ENCODE results near the gene TFEB.

Gene TFEB

DNA sequence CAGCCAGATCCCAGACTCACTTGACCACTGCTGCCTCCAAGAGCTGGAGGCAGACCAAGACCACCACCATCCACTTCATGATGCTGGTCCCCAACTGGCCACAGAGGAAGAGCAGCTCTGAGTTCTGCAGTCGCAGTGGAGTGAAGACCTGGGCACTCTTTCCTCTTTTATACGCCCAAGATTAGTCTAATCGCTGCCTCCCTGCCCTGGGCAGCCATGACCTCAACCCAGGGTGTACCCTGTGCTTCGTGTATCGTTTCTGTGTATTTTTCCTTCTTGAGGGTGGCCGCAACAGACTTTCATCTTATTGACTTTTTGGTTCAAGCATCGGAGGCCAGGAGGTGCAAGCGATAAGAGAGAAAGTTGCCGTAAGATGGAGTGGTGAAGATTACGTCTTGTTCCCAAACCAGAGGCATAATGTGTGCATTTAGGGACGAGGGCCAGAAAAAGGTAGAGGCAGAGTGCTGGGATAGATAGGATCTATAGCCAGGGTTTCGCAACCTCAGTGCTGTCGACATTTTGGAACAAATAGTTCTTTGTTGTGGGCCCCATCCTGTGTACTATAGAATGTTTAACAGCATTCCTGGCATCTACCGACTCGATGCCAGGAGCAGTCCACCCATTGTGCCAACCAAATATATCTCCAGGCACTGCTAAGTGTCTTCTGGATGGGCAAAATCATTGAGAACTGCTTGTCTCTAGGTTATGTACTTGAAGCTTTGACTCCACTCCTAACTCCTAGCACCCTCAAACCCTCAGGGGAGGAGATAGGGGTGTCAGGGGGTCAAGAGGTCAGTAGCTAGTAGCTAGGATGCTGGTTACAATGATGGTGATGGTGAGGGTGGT lies 12.1 kb upstream of the TFEB start, which contains the start of gene PGC:
Gene PGC, minus strand, starts transcription at position 142 of the 846 bp plus-strand sequence. Its CDS starts 63 bp downstream, at position 79.
- peaks cover 15 to 25% of the 10 kb centered on the region in 2 experiments for H3K4me1 ChIP-seq (ENCODE audit: control insufficient read depth in 1 of 2, insufficient read depth in 2 of 2, low read length in 2 of 2)
- no peaks in the 10 kb centered on the region for H3K79me2 ChIP-seq (ENCODE audit: control insufficient read depth, insufficient read depth, low read length, poor library complexity)
- peak within 1 kb of the TSS; percentile 53 for H2BK5ac ChIP-seq (ENCODE audit: low read depth, low read length, poor library complexity)
- H3K4ac ChIP-seq (ENCODE audit: low read depth, low read length) = no peak within 1 kb of the TSS
- peak within 1 kb of the TSS; percentile 50 for H3K14ac ChIP-seq (ENCODE audit: low read length)
- no peaks in the 10 kb centered on the region for H3K9me3 ChIP-seq (ENCODE audit: insufficient read depth, low read depth, low read length)
- peak within 1 kb of the TSS; percentile 69 for H2BK120ac ChIP-seq (ENCODE audit: insufficient read depth, low read length, poor library complexity)
- no peak within 1 kb of the TSS for H4K8ac ChIP-seq (ENCODE audit: low read depth, low read length)
- H3K4me2 ChIP-seq (ENCODE audit: low read length) = no peak within 1 kb of the TSS
- H3K27me3 ChIP-seq (ENCODE audit: insufficient read depth, low read length) = no peaks in the 10 kb centered on the region
- no peak within 1 kb of the TSS for H2AK5ac ChIP-seq (ENCODE audit: low read length)
- H3K36me3 ChIP-seq (ENCODE audit: control insufficient read depth in 1 of 2, insufficient read depth in 2 of 2, low read length in 2 of 2) = no peaks in the 10 kb centered on the region
- H3K9ac ChIP-seq (ENCODE audit: low read length) = no peak within 1 kb of the TSS
- peak in 1 of 2 donors; percentile 76 for DNase-seq
- no peak within 1 kb of the TSS for H3K4me3 ChIP-seq (ENCODE audit: low read depth, low read length)
- peaks cover 6% of the 10 kb centered on the region for H3K79me1 ChIP-seq (ENCODE audit: low read length)
- no peak within 1 kb of the TSS for H2AFZ ChIP-seq (ENCODE audit: insufficient read depth, low read length, poor library complexity)
- H2BK12ac ChIP-seq (ENCODE audit: low read length) = peak within 1 kb of the TSS; percentile 51
- H4K12ac ChIP-seq (ENCODE audit: low read depth, low read length) = no peak within 1 kb of the TSS
- peak within 1 kb of the TSS; percentile 8 for H3K27ac ChIP-seq (ENCODE audit: low read depth, low read length)
- peak within 1 kb of the TSS; percentile 62 for H4K91ac ChIP-seq (ENCODE audit: low read depth, low read length)
- H3K18ac ChIP-seq (ENCODE audit: low read length) = peak within 1 kb of the TSS; percentile 25
- no CpG with 5 or more reads among the region's 15 CpGs for WGBS (ENCODE audit: extremely low coverage, insufficient coverage, insufficient read length)
- no peak within 1 kb of the TSS for H3K23ac ChIP-seq (ENCODE audit: low read length)

DNA sequence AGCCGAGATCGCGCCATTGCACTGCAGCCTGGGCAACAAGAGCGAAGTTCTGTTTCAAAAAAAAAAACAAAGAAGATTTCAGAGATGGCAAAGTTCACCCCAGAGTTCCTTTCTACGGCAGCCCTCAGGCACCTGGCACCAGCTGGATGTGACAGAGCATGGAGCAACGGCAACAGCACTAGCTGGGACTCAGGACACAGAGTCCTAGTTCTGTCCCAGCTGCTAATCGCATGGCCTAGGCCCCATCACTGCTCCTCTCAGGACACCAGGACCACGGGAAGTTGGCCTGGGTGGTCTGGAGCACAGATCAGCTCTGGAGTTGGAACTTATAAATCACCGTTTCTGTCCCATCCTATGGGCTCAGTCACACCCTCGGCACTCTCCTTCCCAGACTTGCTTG lies 10.7 kb upstream of the TFEB start:
- peaks cover 11% of the 10 kb centered on the region for H3K79me1 ChIP-seq (ENCODE audit: low read length)
- no peak overlapping the region for H3K4me2 ChIP-seq (ENCODE audit: low read length)
- no peaks in the 10 kb centered on the region for H3K36me3 ChIP-seq (ENCODE audit: control insufficient read depth in 1 of 2, insufficient read depth in 2 of 2, low read length in 2 of 2)
- no peak overlapping the region for H4K8ac ChIP-seq (ENCODE audit: low read depth, low read length)
- H2BK120ac ChIP-seq (ENCODE audit: insufficient read depth, low read length, poor library complexity) = no peak overlapping the region
- H3K4me3 ChIP-seq (ENCODE audit: low read depth, low read length) = no peak overlapping the region
- no peaks in the 10 kb centered on the region for H3K27me3 ChIP-seq (ENCODE audit: insufficient read depth, low read length)
- no peaks in the 10 kb centered on the region for H3K9me3 ChIP-seq (ENCODE audit: insufficient read depth, low read depth, low read length)
- H2AFZ ChIP-seq (ENCODE audit: insufficient read depth, low read length, poor library complexity) = no peak overlapping the region
- H2BK5ac ChIP-seq (ENCODE audit: low read depth, low read length, poor library complexity) = no peak overlapping the region
- H3K79me2 ChIP-seq (ENCODE audit: control insufficient read depth, insufficient read depth, low read length, poor library complexity) = no peaks in the 10 kb centered on the region
- H4K91ac ChIP-seq (ENCODE audit: low read depth, low read length) = no peak overlapping the region
- no peak overlapping the region for H2BK12ac ChIP-seq (ENCODE audit: low read length)
- no peak overlapping the region for H3K4ac ChIP-seq (ENCODE audit: low read depth, low read length)
- no peak overlapping the region for H4K12ac ChIP-seq (ENCODE audit: low read depth, low read length)
- no peak overlapping the region for H3K27ac ChIP-seq (ENCODE audit: low read depth, low read length)
- no peak overlapping the region for H3K18ac ChIP-seq (ENCODE audit: low read length)
- peaks cover 20 to 31% of the 10 kb centered on the region in 2 experiments for H3K4me1 ChIP-seq (ENCODE audit: control insufficient read depth in 1 of 2, insufficient read depth in 2 of 2, low read length in 2 of 2)
- no peak for DNase-seq
- no peak overlapping the region for H3K14ac ChIP-seq (ENCODE audit: low read length)
- no peak overlapping the region for H3K9ac ChIP-seq (ENCODE audit: low read length)
- H2AK5ac ChIP-seq (ENCODE audit: low read length) = no peak overlapping the region
- WGBS (ENCODE audit: extremely low coverage, insufficient coverage, insufficient read length) = no CpG with 5 or more reads among the region's 10 CpGs
- H3K23ac ChIP-seq (ENCODE audit: low read length) = no peak overlapping the region

DNA sequence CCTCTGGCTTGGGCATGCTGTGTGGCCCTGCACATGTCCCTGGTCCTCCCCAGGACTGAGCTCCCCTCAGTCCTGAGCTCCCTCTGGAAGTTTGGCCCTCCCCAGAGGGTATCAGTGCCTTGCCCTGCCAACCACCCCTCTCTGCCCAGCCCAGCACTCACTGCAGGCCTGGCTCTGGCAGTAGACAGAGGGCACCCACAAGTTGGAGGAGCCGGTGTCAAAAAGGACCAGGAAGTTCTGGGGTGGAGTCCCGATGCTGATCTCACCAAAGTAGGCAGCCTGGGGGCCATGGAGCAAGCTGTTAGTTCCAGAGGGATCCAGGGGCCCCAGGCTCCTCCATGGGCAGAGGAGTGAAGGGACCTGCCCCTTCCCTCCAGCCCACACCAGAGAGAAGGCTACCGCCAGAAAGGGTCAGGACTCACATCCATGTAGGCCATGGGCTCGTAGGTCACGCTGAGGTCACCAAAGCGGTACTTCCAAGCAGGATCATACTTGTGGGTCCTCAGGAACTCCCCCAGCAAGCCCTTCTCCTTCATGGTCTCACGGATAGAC lies 8.9 kb upstream of the TFEB start:
- Histone ChIP-seq H3K79me2 (ENCODE audit: control insufficient read depth, insufficient read depth, low read length, poor library complexity) (peaks cover 2% of the 10 kb centered on the region), H4K12ac (ENCODE audit: low read depth, low read length) (no peak overlapping the region), H2AFZ (ENCODE audit: insufficient read depth, low read length, poor library complexity) (no peak overlapping the region), H4K8ac (ENCODE audit: low read depth, low read length) (no peak overlapping the region), H3K4me2 (ENCODE audit: low read length) (no peak overlapping the region), H3K14ac (ENCODE audit: low read length) (peak overlapping the region; percentile 17), H2BK5ac (ENCODE audit: low read depth, low read length, poor library complexity) (no peak overlapping the region), H3K9me3 (ENCODE audit: insufficient read depth, low read depth, low read length) (no peaks in the 10 kb centered on the region), H3K4me1 (ENCODE audit: control insufficient read depth in 1 of 2, insufficient read depth in 2 of 2, low read length in 2 of 2) (peaks cover 36 to 45% of the 10 kb centered on the region in 2 experiments), H2BK120ac (ENCODE audit: insufficient read depth, low read length, poor library complexity) (no peak overlapping the region), H3K4me3 (ENCODE audit: low read depth, low read length) (no peak overlapping the region), H3K79me1 (ENCODE audit: low read length) (peaks cover 27% of the 10 kb centered on the region), H3K27ac (ENCODE audit: low read depth, low read length) (no peak overlapping the region), H2BK12ac (ENCODE audit: low read length) (peak overlapping the region; percentile 17), H3K36me3 (ENCODE audit: control insufficient read depth in 1 of 2, insufficient read depth in 2 of 2, low read length in 2 of 2) (no peaks in the 10 kb centered on the region), H3K9ac (ENCODE audit: low read length) (no peak overlapping the region), H4K91ac (ENCODE audit: low read depth, low read length) (no peak overlapping the region), H2AK5ac (ENCODE audit: low read length) (no peak overlapping the region), H3K27me3 (ENCODE audit: insufficient read depth, low read length) (no peaks in the 10 kb centered on the region), H3K4ac (ENCODE audit: low read depth, low read length) (no peak overlapping the region), H3K23ac (ENCODE audit: low read length) (no peak overlapping the region), H3K18ac (ENCODE audit: low read length) (no peak overlapping the region)
- DNase-seq = no peak
- no CpG with 5 or more reads among the region's 7 CpGs for WGBS (ENCODE audit: extremely low coverage, insufficient coverage, insufficient read length)

DNA sequence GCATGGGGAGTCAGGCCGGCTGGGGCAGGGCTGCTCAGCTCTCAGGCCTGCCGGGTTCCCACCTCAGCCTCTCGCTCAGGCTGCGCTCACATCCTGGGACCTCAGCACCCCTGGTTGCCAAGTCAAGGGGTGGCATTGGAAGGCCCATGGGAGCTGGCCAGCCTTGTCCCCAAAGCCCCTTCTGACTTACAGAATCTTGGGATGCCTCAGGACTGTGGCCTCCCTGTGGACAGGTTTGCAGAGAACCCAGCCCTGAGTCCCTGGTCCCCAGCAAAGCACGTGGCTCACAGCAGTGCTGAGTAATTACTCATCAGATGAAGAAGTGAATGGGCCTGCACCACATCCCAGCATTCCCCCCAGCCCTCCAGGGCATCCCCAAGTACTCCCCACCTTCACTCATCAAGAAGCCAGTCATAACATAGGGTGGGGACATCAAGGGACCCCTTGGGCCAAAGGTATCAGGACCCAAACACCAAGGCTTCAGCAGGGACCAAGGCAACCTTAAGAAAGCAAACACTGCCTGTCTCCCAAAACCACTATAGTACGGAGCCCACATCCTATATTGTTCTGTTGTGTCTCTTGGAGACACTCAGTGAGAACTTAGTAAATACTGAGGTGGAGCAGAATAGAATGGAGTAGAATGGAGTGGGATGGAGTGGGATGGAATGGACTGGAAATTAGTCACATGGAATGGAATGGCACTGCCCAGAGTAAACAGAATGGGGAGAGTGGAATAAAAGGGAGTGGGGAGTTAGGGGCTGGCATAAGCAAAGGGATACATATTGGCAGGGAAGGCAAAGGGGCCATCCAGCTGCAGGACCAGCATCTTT lies 8.2 kb upstream of the TFEB start:
- no peaks in the 10 kb centered on the region for H3K36me3 ChIP-seq (ENCODE audit: control insufficient read depth in 1 of 2, insufficient read depth in 2 of 2, low read length in 2 of 2)
- H3K27ac ChIP-seq (ENCODE audit: low read depth, low read length) = no peak overlapping the region
- H3K9me3 ChIP-seq (ENCODE audit: insufficient read depth, low read depth, low read length) = no peaks in the 10 kb centered on the region
- peak overlapping the region; percentile 7 for H2BK5ac ChIP-seq (ENCODE audit: low read depth, low read length, poor library complexity)
- H2AK5ac ChIP-seq (ENCODE audit: low read length) = peak overlapping the region; percentile 9
- peak overlapping the region; percentile 2 for H4K91ac ChIP-seq (ENCODE audit: low read depth, low read length)
- no peak overlapping the region for H3K4me3 ChIP-seq (ENCODE audit: low read depth, low read length)
- H4K12ac ChIP-seq (ENCODE audit: low read depth, low read length) = no peak overlapping the region
- H3K79me2 ChIP-seq (ENCODE audit: control insufficient read depth, insufficient read depth, low read length, poor library complexity) = peaks cover 2% of the 10 kb centered on the region
- no peak overlapping the region for H3K23ac ChIP-seq (ENCODE audit: low read length)
- H3K4ac ChIP-seq (ENCODE audit: low read depth, low read length) = no peak overlapping the region
- H2AFZ ChIP-seq (ENCODE audit: insufficient read depth, low read length, poor library complexity) = no peak overlapping the region
- H2BK12ac ChIP-seq (ENCODE audit: low read length) = peak overlapping the region; percentile 17
- WGBS (ENCODE audit: extremely low coverage, insufficient coverage, insufficient read length) = no CpG with 5 or more reads among the region's 6 CpGs
- H3K14ac ChIP-seq (ENCODE audit: low read length) = peak overlapping the region; percentile 17
- H3K79me1 ChIP-seq (ENCODE audit: low read length) = peaks cover 27% of the 10 kb centered on the region
- no peak overlapping the region for H3K18ac ChIP-seq (ENCODE audit: low read length)
- peak overlapping the region; percentile 26 for H2BK120ac ChIP-seq (ENCODE audit: insufficient read depth, low read length, poor library complexity)
- H3K9ac ChIP-seq (ENCODE audit: low read length) = no peak overlapping the region
- H3K4me1 ChIP-seq (ENCODE audit: control insufficient read depth in 1 of 2, insufficient read depth in 2 of 2, low read length in 2 of 2) = peaks cover 36 to 44% of the 10 kb centered on the region in 2 experiments
- no peak for DNase-seq
- H4K8ac ChIP-seq (ENCODE audit: low read depth, low read length) = no peak overlapping the region
- no peak overlapping the region for H3K4me2 ChIP-seq (ENCODE audit: low read length)
- H3K27me3 ChIP-seq (ENCODE audit: insufficient read depth, low read length) = no peaks in the 10 kb centered on the region
